Measurements from ENCODE around the gene LIMD2. TPM values are rescaled to one million over a fixed set of nuclear protein-coding genes. Genes with fewer than 3 reads are reported as not detected.

Gene LIMD2
- total RNA-seq, 1 experiment from 2014 or later, result 15.3 TPM

GRCh38 chr17:63689479-63689878, 10.4 kb downstream of the LIMD2 start:
- TF ChIP-seq CTCF (IDR thresholded peaks at IDR 0.05) (no peak), POLR2AphosphoS5 (IDR thresholded peaks at IDR 0.05; ENCODE audit: low read depth, low read length) (no peak), REST (IDR thresholded peaks at IDR 0.05; ENCODE audit: insufficient read depth in 1 of 2, low read depth in 2 of 2, low read length in 1 of 2) (no peak), TCF7L2 (IDR thresholded peaks at IDR 0.05; ENCODE audit: low read depth, low read length) (no peak), SIN3A (IDR thresholded peaks at IDR 0.05; ENCODE audit: borderline replicate concordance, insufficient read depth, low read depth, low read length) (no peak)
- POLR2A ChIA-PET, result no interaction called here
- H3K27ac ChIP-seq (ENCODE audit: low read length), result no peak overlapping the region
- BruUV-seq (replicated peaks), result no TSS peak
- intact Hi-C loops (cut with micrococcal nuclease; ENCODE audit: unreplicated experiment), result no loop called here
- no peak overlapping the region for H3K4me3 ChIP-seq (ENCODE audit: low read depth in 2 of 2, low read length in 2 of 2)
- H3K27me3 ChIP-seq (ENCODE audit: control insufficient read depth, insufficient read depth, low read length), result no peaks in the 10 kb centered on the region
- H3K9me3 ChIP-seq (ENCODE audit: control insufficient read depth, insufficient read depth, low read depth, low read length), result no peaks in the 10 kb centered on the region
- in situ Hi-C loops (cut with HindIII; ENCODE audit: low pct_unique_long_range_greater_than_20kb, low sequenced_read_pairs), result no loop called here
- no peaks in the 10 kb centered on the region for H3K4me1 ChIP-seq (ENCODE audit: control insufficient read depth, insufficient read depth, low read length)
- no peak for DNase-seq (ENCODE audit: low read depth, low spot score)
- no peaks in the 10 kb centered on the region for H3K36me3 ChIP-seq (ENCODE audit: control insufficient read depth, insufficient read depth, low read length)
- no peak for ATAC-seq
- CTCF ChIA-PET, result no interaction called here

- H3K27me3 ChIP-seq (ENCODE audit: control insufficient read depth, insufficient read depth, low read length), result no peaks in the 10 kb centered on the region
- CTCF ChIA-PET, result interaction anchor here (1.0 kb wide), 1 partner anchor 14 kb away, joined by 3 read pairs; no protein-coding TSS in a partner anchor
- TF ChIP-seq CTCF (IDR thresholded peaks at IDR 0.05) (no peak), POLR2AphosphoS5 (IDR thresholded peaks at IDR 0.05; ENCODE audit: low read depth, low read length) (no peak), REST (IDR thresholded peaks at IDR 0.05; ENCODE audit: insufficient read depth in 1 of 2, low read depth in 2 of 2, low read length in 1 of 2) (no peak), SIN3A (IDR thresholded peaks at IDR 0.05; ENCODE audit: borderline replicate concordance, insufficient read depth, low read depth, low read length) (no peak), TCF7L2 (IDR thresholded peaks at IDR 0.05; ENCODE audit: low read depth, low read length) (no peak)
- H3K4me3 ChIP-seq (ENCODE audit: low read depth in 2 of 2, low read length in 2 of 2), result no peak overlapping the region
- no peak overlapping the region for H3K27ac ChIP-seq (ENCODE audit: low read length)
- H3K36me3 ChIP-seq (ENCODE audit: control insufficient read depth, insufficient read depth, low read length), result no peaks in the 10 kb centered on the region; the same call in 1 of the 2 replicates
- no peak for ATAC-seq
- no peaks in the 10 kb centered on the region for H3K9me3 ChIP-seq (ENCODE audit: control insufficient read depth, insufficient read depth, low read depth, low read length)
- no peaks in the 10 kb centered on the region for H3K4me1 ChIP-seq (ENCODE audit: control insufficient read depth, insufficient read depth, low read length)
- POLR2A ChIA-PET, result interaction anchor here (0.6 kb wide), 1 partner anchor 26 kb away, joined by 4 read pairs; no protein-coding TSS in a partner anchor
- in situ Hi-C loops (cut with HindIII; ENCODE audit: low pct_unique_long_range_greater_than_20kb, low sequenced_read_pairs), result no loop called here
- intact Hi-C loops (cut with micrococcal nuclease; ENCODE audit: unreplicated experiment), result no loop called here
- BruUV-seq (replicated peaks), result no TSS peak
- DNase-seq (ENCODE audit: low read depth, low spot score), result no peak
These were observed 11.4 kb downstream of the LIMD2 start for GRCh38 chr17:63688396-63689020.

Measured in Panc1 (cell line).